IPS-20b (cell line): ENCODE measurements around the gene C11orf91.

ENCODE experiments used
- H3K27ac ChIP-seq: one replicate; pipeline ENCODE4 v1.5.1; 2013; ENCODE audit warnings: low read length
- H3K27me3 ChIP-seq: 2 replicates; pipeline ENCODE4 v1.6.1; 2013; ENCODE audit warnings: mild to moderate bottlenecking, low read length, inconsistent platforms; ENCODE audit not compliant: insufficient read depth
- H3K36me3 ChIP-seq: 2 replicates; pipeline ENCODE4 v1.6.1; 2013; ENCODE audit warnings: low read depth, mild to moderate bottlenecking, inconsistent platforms, low read length, moderate library complexity; ENCODE audit not compliant: insufficient read depth
- H3K4me1 ChIP-seq: 2 replicates; pipeline ENCODE4 v1.6.1; 2013; ENCODE audit warnings: mild to moderate bottlenecking, control low read depth, inconsistent platforms, low read length, moderate library complexity; ENCODE audit not compliant: insufficient read depth
- H3K4me3 ChIP-seq: 2 replicates; pipeline ENCODE4 v1.5.1; 2013; ENCODE audit warnings: mild to moderate bottlenecking, low read length, inconsistent platforms
- H3K9ac ChIP-seq: 2 replicates; pipeline ENCODE4 v1.6.1; 2013; ENCODE audit warnings: low read depth, mild to moderate bottlenecking, inconsistent platforms, low read length, moderate library complexity
- H3K9me3 ChIP-seq: 2 replicates; pipeline ENCODE4 v1.6.1; 2013; ENCODE audit warnings: mild to moderate bottlenecking, low read depth, low read length, inconsistent platforms; ENCODE audit not compliant: insufficient read depth

Gene C11orf91

GRCh38 chr11:33674035-33674814 is 26.4 kb downstream of the C11orf91 start:
- H3K36me3 ChIP-seq, result no peaks in the 10 kb centered on the region
- peaks cover 9% of the 10 kb centered on the region for H3K4me1 ChIP-seq
- no peak overlapping the region for H3K27ac ChIP-seq
- H3K27me3 ChIP-seq, result no peaks in the 10 kb centered on the region
- H3K4me3 ChIP-seq, result no peak overlapping the region
- no peak overlapping the region for H3K9ac ChIP-seq
- H3K9me3 ChIP-seq, result no peaks in the 10 kb centered on the region

- H3K9ac ChIP-seq, result no peak overlapping the region
- H3K4me1 ChIP-seq, result peaks cover 23% of the 10 kb centered on the region
- no peaks in the 10 kb centered on the region for H3K27me3 ChIP-seq
- H3K4me3 ChIP-seq, result no peak overlapping the region
- no peaks in the 10 kb centered on the region for H3K36me3 ChIP-seq
- no peak overlapping the region for H3K27ac ChIP-seq
- no peaks in the 10 kb centered on the region for H3K9me3 ChIP-seq
Measured at GRCh38 chr11:33672273-33672672, 28.4 kb downstream of the C11orf91 start.

- Histone ChIP-seq H3K27ac (no peak overlapping the region), H3K9me3 (no peaks in the 10 kb centered on the region), H3K27me3 (no peaks in the 10 kb centered on the region), H3K36me3 (no peaks in the 10 kb centered on the region), H3K9ac (no peak overlapping the region), H3K4me1 (peaks cover 23% of the 10 kb centered on the region), H3K4me3 (no peak overlapping the region)
Measured at GRCh38 chr11:33670250-33671011, 30.2 kb downstream of the C11orf91 start.

- Histone ChIP-seq H3K4me1 (peaks cover 23% of the 10 kb centered on the region), H3K9ac (no peak overlapping the region), H3K4me3 (no peak overlapping the region), H3K36me3 (no peaks in the 10 kb centered on the region), H3K27ac (no peak overlapping the region), H3K9me3 (no peaks in the 10 kb centered on the region), H3K27me3 (no peaks in the 10 kb centered on the region)
Measured at GRCh38 chr11:33669598-33670249, 30.9 kb downstream of the C11orf91 start.

GRCh38 chr11:33668951-33669596 is 31.6 kb downstream of the C11orf91 start:
- peak overlapping the region; percentile 41; the same call in 1 of the 2 replicates for H3K4me3 ChIP-seq
- H3K4me1 ChIP-seq, result peaks cover 23% of the 10 kb centered on the region
- 0 out of 2 replicates have a peak overlapping the region, but pooled peaks have one; percentile 8 for H3K9ac ChIP-seq
- H3K9me3 ChIP-seq, result no peaks in the 10 kb centered on the region
- no peaks in the 10 kb centered on the region for H3K36me3 ChIP-seq
- H3K27me3 ChIP-seq, result no peaks in the 10 kb centered on the region
- H3K27ac ChIP-seq, result no peak overlapping the region

- Histone ChIP-seq H3K4me1 (peaks cover 23% of the 10 kb centered on the region), H3K4me3 (peak overlapping the region; percentile 41; the same call in 1 of the 2 replicates), H3K9ac (peak overlapping the region; percentile 12; the same call in 1 of the 2 replicates), H3K36me3 (no peaks in the 10 kb centered on the region), H3K9me3 (no peaks in the 10 kb centered on the region), H3K27ac (no peak overlapping the region), H3K27me3 (no peaks in the 10 kb centered on the region)
Measured at GRCh38 chr11:33668468-33668825, 32.2 kb downstream of the C11orf91 start.

GRCh38 chr11:33667819-33668467 is 32.7 kb downstream of the C11orf91 start:
- Histone ChIP-seq H3K27ac (no peak overlapping the region), H3K27me3 (no peaks in the 10 kb centered on the region), H3K9me3 (no peaks in the 10 kb centered on the region), H3K9ac (peak overlapping the region; percentile 12; the same call in 1 of the 2 replicates), H3K4me1 (peaks cover 24% of the 10 kb centered on the region), H3K36me3 (no peaks in the 10 kb centered on the region), H3K4me3 (no peak overlapping the region)

GRCh38 chr11:33665350-33666106 is 35.1 kb downstream of the C11orf91 start:
- no peaks in the 10 kb centered on the region for H3K27me3 ChIP-seq
- no peak overlapping the region for H3K9ac ChIP-seq
- no peaks in the 10 kb centered on the region for H3K36me3 ChIP-seq
- H3K4me1 ChIP-seq, result peaks cover 35% of the 10 kb centered on the region
- H3K9me3 ChIP-seq, result no peaks in the 10 kb centered on the region
- H3K27ac ChIP-seq, result no peak overlapping the region
- H3K4me3 ChIP-seq, result no peak overlapping the region

- Histone ChIP-seq H3K9me3 (no peaks in the 10 kb centered on the region), H3K27ac (no peak overlapping the region), H3K4me1 (peaks cover 32% of the 10 kb centered on the region), H3K36me3 (no peaks in the 10 kb centered on the region), H3K9ac (no peak overlapping the region), H3K4me3 (no peak overlapping the region), H3K27me3 (no peaks in the 10 kb centered on the region)
Measured at GRCh38 chr11:33664827-33665226, 35.8 kb downstream of the C11orf91 start.

- Histone ChIP-seq H3K9me3 (no peaks in the 10 kb centered on the region), H3K4me1 (peaks cover 26% of the 10 kb centered on the region), H3K4me3 (no peak overlapping the region), H3K27me3 (no peaks in the 10 kb centered on the region), H3K9ac (no peak overlapping the region), H3K27ac (no peak overlapping the region), H3K36me3 (no peaks in the 10 kb centered on the region)
Measured at GRCh38 chr11:33664166-33664565, 36.5 kb downstream of the C11orf91 start.
